Erythroblast (primary cell): ENCODE measurements around the gene LIM2.

ENCODE experiments used
- GATA1 ChIP-seq: IDR thresholded peaks from 2 replicates; pipeline ENCODE4 v1.6.1; 2011; ENCODE audit warnings: low read depth, mild to moderate bottlenecking, control low read depth, low read length, moderate library complexity
- POLR2A ChIP-seq: IDR thresholded peaks from 2 replicates; pipeline ENCODE4 v1.6.1; 2011; ENCODE audit warnings: mild to moderate bottlenecking, low read length

GRCh38 chr19:51422053-51422448 lies 34.3 kb upstream of the LIM2 start:
- no peak for TF ChIP-seq POLR2A
- no peak for TF ChIP-seq GATA1
